CD4-positive, alpha-beta memory T cell (primary cell): ENCODE measurements around the gene ZHX3. TPM values are rescaled to one million over a fixed set of nuclear protein-coding genes. Genes with fewer than 3 reads are reported as not detected.

Experiments
- CTCF ChIA-PET: fragments of 350-600 bp; sonication (Branson Sonifier 250); formaldehyde crosslinking; loops from one replicate; lab custom pipeline; 2021; ENCODE audit warnings: inconsistent platforms; ENCODE audit not compliant: partially characterized antibody; lab: Charles Lee
- POLR2A ChIA-PET: fragments of 350-600 bp; sonication (Branson Sonifier 250); formaldehyde crosslinking; loops from one replicate; lab custom pipeline; 2021; ENCODE audit not compliant: partially characterized antibody; lab: Charles Lee
- DNase-seq, 5 donors: peaks; one replicate each; pipeline versions ENCODE4 v3.0.0 to v3.0.0-alpha.2; 2020 to 2022; ENCODE audit warnings: mixed read lengths in 1 of 5
- H3K27ac ChIP-seq: one replicate; pipeline ENCODE4 v1.7.0; 2013; ENCODE audit warnings: low read depth, low read length
- H3K27me3 ChIP-seq: 2 replicates; pipeline ENCODE4 v1.7.0; 2013; ENCODE audit warnings: mild to moderate bottlenecking, low read length, moderate library complexity; ENCODE audit not compliant: insufficient read depth
- H3K36me3 ChIP-seq: 2 replicates; pipeline ENCODE4 v1.7.0; 2013; ENCODE audit warnings: mild to moderate bottlenecking, low read length, moderate library complexity; ENCODE audit not compliant: insufficient read depth
- H3K4me1 ChIP-seq: 2 replicates; pipeline ENCODE4 v1.7.0; 2013; ENCODE audit warnings: mild to moderate bottlenecking, low read length, moderate library complexity; ENCODE audit not compliant: insufficient read depth
- H3K4me3 ChIP-seq, 2 donors: one replicate each; pipeline ENCODE4 v1.7.0; 2013; ENCODE audit warnings: low read length in 2 of 2, mild to moderate bottlenecking in 1 of 2
- H3K9me3 ChIP-seq, 2 donors: one replicate each; pipeline ENCODE4 v1.7.0; 2013; ENCODE audit warnings: low read length in 2 of 2, control low read depth in 1 of 2; ENCODE audit not compliant: control insufficient read depth in 1 of 2
- H3K27ac Mint-ChIP-seq, 7 donors: one replicate each; pipeline ENCODE4 v1.8.0; 2020 to 2021; ENCODE audit warnings: mixed read lengths in 7 of 7, mild to moderate bottlenecking in 6 of 7, inconsistent platforms in 3 of 7, moderate library complexity in 3 of 7
- H3K27me3 Mint-ChIP-seq, 2 donors: one replicate each; pipeline ENCODE4 v1.8.0; 2020 to 2021; ENCODE audit warnings: mixed read lengths in 2 of 2
- H3K36me3 Mint-ChIP-seq, 2 donors: one replicate each; pipeline ENCODE4 v1.8.0; 2020 to 2021; ENCODE audit warnings: mixed read lengths in 2 of 2, inconsistent platforms in 1 of 2, mild to moderate bottlenecking in 1 of 2
- H3K4me1 Mint-ChIP-seq, 4 donors: one replicate each; pipeline ENCODE4 v1.8.0; 2020 to 2021; ENCODE audit warnings: mixed read lengths in 4 of 4, mild to moderate bottlenecking in 1 of 4
- H3K4me3 Mint-ChIP-seq, 8 donors: one replicate each; pipeline ENCODE4 v1.8.0; 2020 to 2021; ENCODE audit warnings: mixed read lengths in 8 of 8, mild to moderate bottlenecking in 7 of 8, moderate library complexity in 6 of 8, inconsistent platforms in 3 of 8
- H3K9me3 Mint-ChIP-seq, 8 donors: one replicate each; pipeline ENCODE4 v1.8.0; 2020 to 2021; ENCODE audit warnings: mixed read lengths in 8 of 8, mild to moderate bottlenecking in 5 of 8, inconsistent platforms in 3 of 8, moderate library complexity in 1 of 8
- intact Hi-C: fragments of 100-400 bp; cut with micrococcal nuclease; formaldehyde crosslinking; loops from one replicate; pipeline ENCODE4 v1.15.1; 2023
- polyA plus RNA-seq, 2 donors: library from polyadenylated mRNA; unstranded; fragments of 300-500 nt; fragmentation: Illumina TruSeq; gene quantifications; one replicate each; pipeline ENCODE4 v1.2.3, GENCODE V29; 2021
- total RNA-seq, 2 experiments: library from RNA; stranded (reverse); gene quantifications; one replicate each; pipeline ENCODE4 v1.2.3, GENCODE V29; 2021

ZHX3 gene
- total and polyA plus RNA-seq, 4 experiments from 2014 or later = 2.4 to 6.3 (median 5.5) TPM

- H3K9me3 Mint-ChIP-seq = no peaks in the 10 kb centered on the region
- no peaks in the 10 kb centered on the region for H3K36me3 Mint-ChIP-seq
- H3K27me3 Mint-ChIP-seq = no peaks in the 10 kb centered on the region
- intact Hi-C loops = no loop called here
- DNase-seq = no peak
- Histone ChIP-seq H3K4me3 (no peak overlapping the region), H3K4me1 (no peaks in the 10 kb centered on the region), H3K27ac (no peak overlapping the region), H3K27me3 (no peaks in the 10 kb centered on the region), H3K36me3 (no peaks in the 10 kb centered on the region), H3K9me3 (no peaks in the 10 kb centered on the region)
- no peak overlapping the region for H3K4me3 Mint-ChIP-seq
- H3K4me1 Mint-ChIP-seq = no peaks in the 10 kb centered on the region
- ChIA-PET CTCF (no interaction called here), POLR2A (no interaction called here)
- no peak overlapping the region for H3K27ac Mint-ChIP-seq
Measured at GRCh38 chr20:41357424-41358163, 40.1 kb upstream of the ZHX3 start.

- no peaks in the 10 kb centered on the region for H3K27me3 Mint-ChIP-seq
- Histone ChIP-seq H3K27ac (no peak overlapping the region), H3K4me3 (no peak overlapping the region), H3K9me3 (no peaks in the 10 kb centered on the region), H3K27me3 (no peaks in the 10 kb centered on the region), H3K4me1 (no peaks in the 10 kb centered on the region), H3K36me3 (no peaks in the 10 kb centered on the region)
- H3K36me3 Mint-ChIP-seq = no peaks in the 10 kb centered on the region
- H3K9me3 Mint-ChIP-seq = no peaks in the 10 kb centered on the region
- H3K4me1 Mint-ChIP-seq = no peaks in the 10 kb centered on the region
- DNase-seq = no peak
- ChIA-PET POLR2A (no interaction called here), CTCF (no interaction called here)
- intact Hi-C loops = no loop called here
- H3K27ac Mint-ChIP-seq = no peak overlapping the region
- no peak overlapping the region for H3K4me3 Mint-ChIP-seq
Measured at GRCh38 chr20:41356951-41357350, 39.4 kb upstream of the ZHX3 start.

GRCh38 chr20:41355598-41356203, 38.2 kb upstream of the ZHX3 start:
- Histone ChIP-seq H3K36me3 (no peaks in the 10 kb centered on the region), H3K4me3 (no peak overlapping the region), H3K9me3 (no peaks in the 10 kb centered on the region), H3K27ac (no peak overlapping the region), H3K27me3 (no peaks in the 10 kb centered on the region), H3K4me1 (no peaks in the 10 kb centered on the region)
- Mint-ChIP-seq H3K4me1 (no peaks in the 10 kb centered on the region), H3K9me3 (no peaks in the 10 kb centered on the region), H3K27me3 (no peaks in the 10 kb centered on the region), H3K4me3 (no peak overlapping the region), H3K27ac (no peak overlapping the region), H3K36me3 (no peaks in the 10 kb centered on the region)
- ChIA-PET POLR2A (interaction anchor here (0.7 kb wide), 1 partner anchor 320 kb away, joined by 3 read pairs; no protein-coding TSS in a partner anchor), CTCF (no interaction called here)
- intact Hi-C loops = no loop called here
- DNase-seq = no peak

GRCh38 chr20:41355192-41355591, 37.7 kb upstream of the ZHX3 start:
- Mint-ChIP-seq H3K4me3 (no peak overlapping the region), H3K27me3 (peaks cover 0 to 3% of the 10 kb centered on the region in 2 donors), H3K4me1 (no peaks in the 10 kb centered on the region), H3K36me3 (no peaks in the 10 kb centered on the region), H3K9me3 (no peaks in the 10 kb centered on the region), H3K27ac (peak overlapping the region in 1 of 7 donors; percentile 8)
- no peaks in the 10 kb centered on the region for H3K9me3 ChIP-seq
- no peak overlapping the region for H3K27ac ChIP-seq
- POLR2A ChIA-PET = interaction anchor here (0.7 kb wide), 1 partner anchor 319 kb away, joined by 3 read pairs; no protein-coding TSS in a partner anchor
- no peak overlapping the region for H3K4me3 ChIP-seq
- intact Hi-C loops = no loop called here
- no peaks in the 10 kb centered on the region for H3K36me3 ChIP-seq
- CTCF ChIA-PET = no interaction called here
- no peaks in the 10 kb centered on the region for H3K27me3 ChIP-seq
- H3K4me1 ChIP-seq = no peaks in the 10 kb centered on the region
- no peak for DNase-seq

- CTCF ChIA-PET = interaction anchor here (1.7 kb wide), 1 partner anchor 14 kb away, joined by 4 read pairs; no protein-coding TSS in a partner anchor
- H3K27ac Mint-ChIP-seq = no peak overlapping the region
Measured at GRCh38 chr20:41353530-41353929, 36.0 kb upstream of the ZHX3 start.

GRCh38 chr20:41352666-41353065, 35.1 kb upstream of the ZHX3 start:
- POLR2A ChIA-PET = no interaction called here
- Histone ChIP-seq H3K9me3 (no peaks in the 10 kb centered on the region), H3K4me3 (no peak overlapping the region), H3K36me3 (no peaks in the 10 kb centered on the region), H3K27me3 (no peaks in the 10 kb centered on the region), H3K4me1 (no peaks in the 10 kb centered on the region), H3K27ac (no peak overlapping the region)
- CTCF ChIA-PET = interaction anchor here (1.7 kb wide), 1 partner anchor 13 kb away, joined by 4 read pairs; no protein-coding TSS in a partner anchor
- H3K4me1 Mint-ChIP-seq = no peaks in the 10 kb centered on the region
- no peak overlapping the region for H3K4me3 Mint-ChIP-seq
- H3K27ac Mint-ChIP-seq = no peak overlapping the region
- intact Hi-C loops = no loop called here
- DNase-seq = no peak
- peaks cover 0 to 1% (median 0%) of the 10 kb centered on the region in 8 donors for H3K9me3 Mint-ChIP-seq
- no peaks in the 10 kb centered on the region for H3K36me3 Mint-ChIP-seq
- H3K27me3 Mint-ChIP-seq = peaks cover 0 to 3% of the 10 kb centered on the region in 2 donors

More at GRCh38 chr20:41353530-41353929, 36.0 kb upstream of the ZHX3 start:
- H3K4me3 Mint-ChIP-seq = no peak overlapping the region
- Histone ChIP-seq H3K4me3 (no peak overlapping the region), H3K9me3 (no peaks in the 10 kb centered on the region), H3K36me3 (no peaks in the 10 kb centered on the region), H3K27me3 (no peaks in the 10 kb centered on the region), H3K27ac (no peak overlapping the region), H3K4me1 (no peaks in the 10 kb centered on the region)
- H3K4me1 Mint-ChIP-seq = no peaks in the 10 kb centered on the region
- no peaks in the 10 kb centered on the region for H3K36me3 Mint-ChIP-seq
- H3K9me3 Mint-ChIP-seq = peaks cover 0 to 1% (median 0%) of the 10 kb centered on the region in 8 donors
- DNase-seq = no peak
- POLR2A ChIA-PET = no interaction called here
- H3K27me3 Mint-ChIP-seq = peaks cover 0 to 3% of the 10 kb centered on the region in 2 donors
- intact Hi-C loops = no loop called here

GRCh38 chr20:41352106-41352505, 34.6 kb upstream of the ZHX3 start:
- Histone ChIP-seq H3K27me3 (no peaks in the 10 kb centered on the region), H3K36me3 (no peaks in the 10 kb centered on the region), H3K9me3 (no peaks in the 10 kb centered on the region), H3K27ac (no peak overlapping the region), H3K4me3 (no peak overlapping the region), H3K4me1 (no peaks in the 10 kb centered on the region)
- no peak for DNase-seq
- H3K27me3 Mint-ChIP-seq = peaks cover 0 to 3% of the 10 kb centered on the region in 2 donors
- H3K36me3 Mint-ChIP-seq = no peaks in the 10 kb centered on the region
- H3K27ac Mint-ChIP-seq = no peak overlapping the region
- no peak overlapping the region for H3K4me3 Mint-ChIP-seq
- ChIA-PET POLR2A (no interaction called here), CTCF (no interaction called here)
- peaks cover 0 to 2% (median 0%) of the 10 kb centered on the region in 8 donors for H3K9me3 Mint-ChIP-seq
- intact Hi-C loops = no loop called here
- H3K4me1 Mint-ChIP-seq = no peaks in the 10 kb centered on the region
